ENCODE measurements around the gene RFX7. TPM values are rescaled to one million over a fixed set of nuclear protein-coding genes. Genes with fewer than 3 reads are reported as not detected.

Gene RFX7
- total and polyA plus RNA-seq, 2 donors (not counting 1 experiment from before 2014, with no cell fraction given): 6.6 to 44.8 TPM

DNA sequence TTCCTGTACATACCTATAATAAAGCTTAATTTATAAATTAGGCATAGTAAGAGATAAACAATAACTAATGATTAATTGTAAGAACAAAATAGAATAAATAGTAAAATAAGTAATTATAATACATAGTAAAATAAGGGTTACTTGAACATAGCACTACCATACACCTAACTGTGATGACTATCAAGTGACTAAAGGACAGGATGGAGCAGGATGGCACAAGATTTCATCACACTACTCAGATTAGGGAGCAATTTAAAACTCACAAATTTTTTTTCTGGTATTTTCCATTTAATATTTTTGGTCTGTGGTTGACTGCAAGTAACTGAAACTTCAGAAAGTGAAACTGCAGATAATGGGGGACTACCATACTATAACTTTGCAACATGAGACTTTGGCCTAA lies 14.8 kb downstream of the RFX7 start:
- no peak overlapping the region for H3K4me2 ChIP-seq (replicated peaks; ENCODE audit: low read depth, low read length, poor library complexity, severe bottlenecking)
- DNase-seq (no peak), ATAC-seq (ENCODE audit: low read depth) (no peak)
- POLR2A ChIA-PET: no interaction called here
- peaks cover 24 to 54% (median 24%) of the 10 kb centered on the region in 3 donors for H3K9me3 ChIP-seq (ENCODE audit: control extremely low read depth in 1 of 3, control insufficient read depth in 2 of 3, insufficient read depth in 1 of 3, low read length in 2 of 3)
- peaks cover 6 to 9% of the 10 kb centered on the region in 2 experiments for H3K36me3 ChIP-seq (replicated peaks in 1 of 2; ENCODE audit: control extremely low read depth in 1 of 2, control insufficient read depth in 1 of 2, extremely low read depth in 1 of 2, insufficient read depth in 2 of 2, low read length in 1 of 2)
- no peak overlapping the region for H3K4me3 ChIP-seq (ENCODE audit: control extremely low read depth in 1 of 5, extremely low read depth in 1 of 5, insufficient read depth in 1 of 5, low read depth in 2 of 5, low read length in 4 of 5)
- peaks cover 63% of the 10 kb centered on the region for H3K79me2 ChIP-seq (ENCODE audit: control insufficient read depth, insufficient read depth, low read length)
- no peak overlapping the region for H3K27ac Mint-ChIP-seq
- H3K27me3 ChIP-seq (replicated peaks in 1 of 4; ENCODE audit: control extremely low read depth in 1 of 4, control insufficient read depth in 3 of 4, insufficient read depth in 4 of 4, low read length in 3 of 4): no peaks in the 10 kb centered on the region
- no peaks in the 10 kb centered on the region for H4K20me1 ChIP-seq (ENCODE audit: control insufficient read depth, insufficient read depth, low read length, poor library complexity, severe bottlenecking)
- H3K27me3 Mint-ChIP-seq: no peaks in the 10 kb centered on the region
- intact Hi-C loops (cut with micrococcal nuclease): no loop called here
- no peak overlapping the region for H3K27ac ChIP-seq (ENCODE audit: low read length in 2 of 2)
- CTCF ChIA-PET: interaction anchor here (2.6 kb wide), 1 partner anchor 16 kb away, joined by 9 read pairs; no protein-coding TSS in a partner anchor
- H3K9me3 Mint-ChIP-seq (ENCODE audit: insufficient read depth): peaks cover 15% of the 10 kb centered on the region
- H3K4me3 Mint-ChIP-seq: no peak overlapping the region
- no peak overlapping the region for H2AFZ ChIP-seq (ENCODE audit: insufficient read depth, low read depth, low read length, poor library complexity, severe bottlenecking)
- peaks cover 5% of the 10 kb centered on the region for H3K4me1 Mint-ChIP-seq
- TF ChIP-seq, protein P1, sequence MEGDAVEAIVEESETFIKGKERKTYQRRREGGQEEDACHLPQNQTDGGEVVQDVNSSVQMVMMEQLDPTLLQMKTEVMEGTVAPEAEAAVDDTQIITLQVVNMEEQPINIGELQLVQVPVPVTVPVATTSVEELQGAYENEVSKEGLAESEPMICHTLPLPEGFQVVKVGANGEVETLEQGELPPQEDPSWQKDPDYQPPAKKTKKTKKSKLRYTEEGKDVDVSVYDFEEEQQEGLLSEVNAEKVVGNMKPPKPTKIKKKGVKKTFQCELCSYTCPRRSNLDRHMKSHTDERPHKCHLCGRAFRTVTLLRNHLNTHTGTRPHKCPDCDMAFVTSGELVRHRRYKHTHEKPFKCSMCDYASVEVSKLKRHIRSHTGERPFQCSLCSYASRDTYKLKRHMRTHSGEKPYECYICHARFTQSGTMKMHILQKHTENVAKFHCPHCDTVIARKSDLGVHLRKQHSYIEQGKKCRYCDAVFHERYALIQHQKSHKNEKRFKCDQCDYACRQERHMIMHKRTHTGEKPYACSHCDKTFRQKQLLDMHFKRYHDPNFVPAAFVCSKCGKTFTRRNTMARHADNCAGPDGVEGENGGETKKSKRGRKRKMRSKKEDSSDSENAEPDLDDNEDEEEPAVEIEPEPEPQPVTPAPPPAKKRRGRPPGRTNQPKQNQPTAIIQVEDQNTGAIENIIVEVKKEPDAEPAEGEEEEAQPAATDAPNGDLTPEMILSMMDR (IDR thresholded peaks at IDR 0.05): no peak
- TF ChIP-seq EZH2 (IDR thresholded peaks at IDR 0.05; ENCODE audit: borderline replicate concordance, insufficient read depth, low read depth, low read length, poor library complexity, severe bottlenecking): no peak
- H3K9ac ChIP-seq (ENCODE audit: low read length): no peak overlapping the region
- H3K4me1 ChIP-seq (ENCODE audit: control insufficient read depth in 2 of 2, insufficient read depth in 2 of 2, low read length in 2 of 2): no peaks in the 10 kb centered on the region

DNA sequence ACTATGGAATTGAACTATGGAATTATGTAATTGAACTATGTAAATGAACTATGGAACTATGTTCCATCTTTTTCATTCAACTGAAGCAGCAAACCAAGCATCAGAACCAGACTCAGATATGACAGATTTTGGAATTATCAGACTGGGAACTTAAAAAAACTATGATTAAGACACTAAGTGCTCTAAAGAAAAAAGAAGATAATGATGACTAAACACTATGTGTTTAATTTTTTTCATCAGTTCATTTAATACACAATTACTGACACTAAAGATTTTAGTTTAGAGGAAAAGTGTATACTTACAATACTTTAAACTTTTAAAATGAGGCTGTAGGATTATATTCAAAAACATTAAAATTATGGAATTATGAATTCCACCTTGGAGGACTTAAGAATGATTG lies 15.3 kb downstream of the RFX7 start:
- H3K9me3 Mint-ChIP-seq (ENCODE audit: insufficient read depth): peaks cover 14% of the 10 kb centered on the region
- no peak overlapping the region for H3K4me3 Mint-ChIP-seq
- intact Hi-C loops (cut with micrococcal nuclease): no loop called here
- ATAC-seq (ENCODE audit: low read depth): no peak
- CTCF ChIA-PET: interaction anchor here (2.6 kb wide), 1 partner anchor 17 kb away, joined by 9 read pairs; no protein-coding TSS in a partner anchor
- Histone ChIP-seq H3K4me3 (ENCODE audit: control extremely low read depth in 1 of 5, extremely low read depth in 1 of 5, insufficient read depth in 1 of 5, low read depth in 2 of 5, low read length in 4 of 5) (no peak overlapping the region), H3K4me2 (replicated peaks; ENCODE audit: low read depth, low read length, poor library complexity, severe bottlenecking) (no peak overlapping the region), H3K79me2 (ENCODE audit: control insufficient read depth, insufficient read depth, low read length) (peaks cover 65% of the 10 kb centered on the region), H3K9me3 (ENCODE audit: control extremely low read depth in 1 of 3, control insufficient read depth in 2 of 3, insufficient read depth in 1 of 3, low read length in 2 of 3) (peaks cover 24 to 49% (median 24%) of the 10 kb centered on the region in 3 donors), H3K27ac (ENCODE audit: low read length in 2 of 2) (no peak overlapping the region), H2AFZ (ENCODE audit: insufficient read depth, low read depth, low read length, poor library complexity, severe bottlenecking) (no peak overlapping the region), H3K36me3 (replicated peaks in 1 of 2; ENCODE audit: control extremely low read depth in 1 of 2, control insufficient read depth in 1 of 2, extremely low read depth in 1 of 2, insufficient read depth in 2 of 2, low read length in 1 of 2) (peaks cover 6 to 7% of the 10 kb centered on the region in 2 experiments), H3K27me3 (replicated peaks in 1 of 4; ENCODE audit: control extremely low read depth in 1 of 4, control insufficient read depth in 3 of 4, insufficient read depth in 4 of 4, low read length in 3 of 4) (no peaks in the 10 kb centered on the region), H3K9ac (ENCODE audit: low read length) (no peak overlapping the region), H4K20me1 (ENCODE audit: control insufficient read depth, insufficient read depth, low read length, poor library complexity, severe bottlenecking) (no peaks in the 10 kb centered on the region), H3K4me1 (ENCODE audit: control insufficient read depth in 2 of 2, insufficient read depth in 2 of 2, low read length in 2 of 2) (no peaks in the 10 kb centered on the region)
- POLR2A ChIA-PET: no interaction called here
- no peaks in the 10 kb centered on the region for H3K27me3 Mint-ChIP-seq
- TF ChIP-seq, protein P1 (IDR thresholded peaks at IDR 0.05): no peak
- no peak for TF ChIP-seq EZH2 (IDR thresholded peaks at IDR 0.05; ENCODE audit: borderline replicate concordance, insufficient read depth, low read depth, low read length, poor library complexity, severe bottlenecking)
- H3K4me1 Mint-ChIP-seq: peaks cover 5% of the 10 kb centered on the region
- H3K27ac Mint-ChIP-seq: no peak overlapping the region
- no peak for DNase-seq
